HG03159 (cell line): Measurements from ENCODE around the gene GIPC3.
"Not testable (repeated sequence)": the region's sequence is repeated elsewhere in the genome, so short reads cannot be mapped to it uniquely, and the experiment has no call there.

Experiments used
- ATAC-seq: cut with Tn5 transposase; IDR thresholded peaks from one replicate; pipeline ENCODE4 v1.9.1; 2021; ENCODE audit warnings: mild to moderate bottlenecking, moderate library complexity; ENCODE audit not compliant: unreplicated experiment

The GIPC3 gene

DNA sequence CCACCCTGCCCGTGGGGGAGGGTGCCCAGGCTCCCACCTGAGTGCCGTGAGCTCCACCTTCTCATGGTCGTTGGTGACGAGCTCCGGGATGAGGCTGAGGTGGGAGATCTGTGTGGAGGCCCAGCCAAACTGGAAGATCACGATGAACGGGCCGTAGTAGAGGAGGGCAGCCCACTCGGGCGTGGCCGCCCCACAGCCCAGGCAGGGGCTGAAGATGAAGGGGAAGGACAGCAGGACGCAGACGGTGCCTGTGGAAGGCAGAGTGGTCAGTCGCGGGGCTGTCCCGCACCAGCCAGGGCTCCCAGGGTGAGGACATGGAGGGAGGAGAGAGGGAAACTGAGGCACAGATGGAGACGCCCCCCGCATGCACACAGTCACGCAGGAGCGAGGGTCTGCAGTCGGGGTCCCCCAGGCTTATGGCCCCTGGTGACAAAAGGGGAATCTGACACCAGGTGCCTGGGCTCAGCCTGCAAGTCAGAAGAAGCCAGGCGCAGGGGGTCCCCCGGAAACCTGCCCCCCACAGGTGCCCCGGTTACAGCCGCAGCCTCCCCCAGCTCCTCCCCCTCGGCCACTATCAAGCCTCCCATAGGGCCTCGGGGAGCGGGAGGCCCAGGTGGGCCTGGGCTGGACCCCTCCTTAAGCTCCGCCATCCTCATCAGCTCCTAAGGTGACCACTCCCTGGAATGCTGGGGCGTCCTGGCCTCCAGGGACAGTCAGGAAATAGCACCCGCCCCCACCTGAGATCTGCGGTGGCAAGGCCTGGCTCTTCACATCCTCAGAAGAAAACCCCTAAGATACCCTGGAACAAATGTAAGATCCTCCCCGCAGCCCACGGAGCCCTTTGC lies 34.1 kb upstream of the GIPC3 start:
- ATAC-seq, result no peak

DNA sequence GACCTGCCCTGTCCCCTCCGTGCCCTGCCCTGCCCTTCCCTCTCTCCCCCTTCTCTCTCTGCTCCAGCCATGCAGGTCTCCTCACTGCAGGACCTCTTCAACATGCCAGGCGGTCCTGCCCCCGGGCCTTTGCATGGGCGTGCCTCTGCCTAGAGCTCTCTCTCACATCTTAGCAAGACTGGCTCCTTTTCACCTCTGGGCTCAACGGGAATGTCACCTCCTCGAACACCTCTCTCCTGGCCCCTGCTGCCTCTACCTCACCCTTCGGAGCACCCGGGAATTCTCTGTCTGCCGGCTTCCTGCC lies 33.5 kb upstream of the GIPC3 start:
- ATAC-seq, result no peak

DNA sequence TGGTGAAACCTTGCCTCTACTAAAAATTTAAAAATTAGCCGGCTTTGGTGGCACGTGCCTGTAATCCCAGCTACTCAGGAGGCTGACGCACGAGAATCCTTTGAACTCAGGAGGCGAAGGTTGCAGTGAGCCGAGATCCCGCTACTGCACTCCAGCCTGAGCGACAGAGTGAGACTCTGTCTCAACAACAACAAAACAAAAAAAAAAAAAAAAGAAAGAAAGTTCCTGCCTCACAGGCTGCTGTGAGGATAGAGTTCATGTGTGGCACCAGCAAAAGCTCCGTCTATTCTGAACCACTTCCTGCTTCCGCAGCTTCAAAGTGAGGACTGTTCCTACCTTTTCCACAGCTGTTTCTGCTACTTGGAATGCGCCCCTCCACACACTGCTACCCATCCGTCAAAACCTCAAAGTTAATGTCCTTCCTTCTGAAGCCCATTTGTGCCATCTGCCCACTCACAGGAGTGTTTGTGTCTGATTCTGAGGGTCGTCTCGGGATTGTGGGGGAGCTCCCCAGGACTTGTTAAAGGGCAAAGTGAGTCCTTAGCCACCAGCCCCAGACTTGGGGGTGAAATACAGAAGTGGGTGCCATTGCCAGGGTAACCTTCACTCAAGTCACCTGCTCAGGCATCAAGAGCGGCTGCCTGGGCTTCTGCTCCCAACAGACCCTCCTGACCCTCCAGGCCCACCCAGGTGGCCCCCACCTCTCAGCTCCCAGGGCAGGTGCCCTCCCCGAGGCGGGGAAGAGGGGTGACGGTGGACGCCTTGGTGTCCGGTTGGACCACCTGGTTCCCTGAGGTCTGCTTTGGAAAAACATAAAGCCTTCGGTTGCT lies 30.8 kb upstream of the GIPC3 start:
- ATAC-seq, result no peak

DNA sequence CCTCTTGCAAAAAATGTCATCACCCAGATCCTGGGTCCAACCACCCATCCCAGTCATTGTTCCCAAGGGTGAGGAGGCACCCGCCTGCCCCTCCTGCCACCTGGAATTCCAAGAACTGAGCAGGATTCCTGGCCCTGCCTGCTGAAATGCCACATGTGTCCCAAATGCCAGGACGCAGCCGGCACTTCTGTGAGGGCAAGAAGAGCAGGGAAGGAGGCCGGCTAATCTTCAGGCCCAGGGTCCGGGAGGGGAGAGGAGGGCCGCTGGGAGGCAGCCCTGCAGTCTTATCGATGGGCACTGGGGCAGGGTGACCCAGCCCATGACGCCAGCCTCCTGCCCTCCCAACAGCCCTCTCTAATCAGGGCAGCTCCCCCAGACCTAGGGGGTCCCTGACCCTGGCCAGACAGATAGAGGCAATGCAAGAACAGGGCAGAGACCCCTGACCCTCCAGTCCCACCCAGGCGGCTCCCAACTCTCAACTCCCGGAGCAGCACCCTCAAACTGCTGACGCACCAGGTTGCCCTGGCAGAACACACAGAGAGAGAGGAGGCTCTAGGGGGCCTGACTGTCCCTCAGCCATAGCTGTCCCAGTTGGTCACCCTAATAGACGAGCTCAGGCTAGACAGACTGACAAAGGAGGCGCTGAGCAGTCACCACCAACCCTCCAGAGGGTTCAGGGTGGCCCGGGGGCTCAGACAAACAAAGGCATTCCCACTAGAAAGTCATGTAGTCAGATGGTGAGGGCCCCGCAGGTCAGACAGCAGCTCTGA lies 29.4 kb upstream of the GIPC3 start:
- ATAC-seq, result no peak

DNA sequence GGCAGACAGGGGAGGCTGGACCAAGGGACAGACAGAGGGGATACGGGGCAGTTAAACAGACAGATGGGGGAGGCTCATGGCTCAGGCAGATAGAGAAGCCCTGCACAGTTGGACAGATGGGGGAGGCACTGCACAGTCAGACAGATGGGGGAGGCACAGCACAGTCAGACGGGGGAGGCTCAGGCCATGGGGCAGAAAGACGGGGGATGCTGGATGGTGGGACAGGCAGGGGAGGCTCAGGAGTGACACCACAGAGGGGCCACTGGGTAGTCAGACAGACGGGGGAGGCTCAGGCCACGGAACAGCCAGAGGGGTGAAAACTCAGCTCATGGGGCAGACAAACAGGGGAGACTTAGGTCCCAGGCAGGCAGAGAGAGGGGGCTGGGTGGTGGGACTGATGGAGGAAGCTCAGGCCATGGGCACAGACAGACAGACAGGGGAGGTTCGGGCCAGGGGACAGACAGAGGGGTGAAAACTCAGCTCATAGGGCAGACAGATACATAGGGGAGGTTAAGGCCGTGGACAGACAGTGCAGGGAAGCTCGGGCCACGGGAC lies 28.8 kb upstream of the GIPC3 start:
- ATAC-seq, result no peak

DNA sequence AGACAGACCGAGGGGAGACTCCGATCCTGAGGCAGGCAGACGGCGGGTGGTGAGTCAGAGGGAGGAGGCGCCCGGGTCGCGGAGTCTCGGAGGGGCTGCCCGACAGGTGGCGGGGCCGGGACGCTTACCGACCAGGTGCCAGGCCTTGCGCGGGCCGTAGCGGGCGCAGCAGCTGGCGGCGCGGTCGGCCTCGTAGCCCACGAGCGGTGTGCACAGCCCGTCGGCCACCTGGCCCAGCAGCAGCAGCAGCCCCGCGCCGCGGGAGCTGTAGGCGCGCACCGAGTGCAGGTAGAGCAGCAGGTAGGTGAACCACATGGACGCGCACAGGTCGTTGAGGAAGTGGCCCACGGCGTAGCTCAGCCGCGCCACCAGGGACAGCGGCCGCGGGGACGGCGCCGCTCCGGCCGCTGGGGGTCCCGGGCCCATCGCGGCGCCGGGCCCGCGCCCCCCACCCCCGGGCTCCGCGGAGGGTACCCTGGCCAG lies 28.3 kb upstream of the GIPC3 start:
- peak; percentile 25 for ATAC-seq

DNA sequence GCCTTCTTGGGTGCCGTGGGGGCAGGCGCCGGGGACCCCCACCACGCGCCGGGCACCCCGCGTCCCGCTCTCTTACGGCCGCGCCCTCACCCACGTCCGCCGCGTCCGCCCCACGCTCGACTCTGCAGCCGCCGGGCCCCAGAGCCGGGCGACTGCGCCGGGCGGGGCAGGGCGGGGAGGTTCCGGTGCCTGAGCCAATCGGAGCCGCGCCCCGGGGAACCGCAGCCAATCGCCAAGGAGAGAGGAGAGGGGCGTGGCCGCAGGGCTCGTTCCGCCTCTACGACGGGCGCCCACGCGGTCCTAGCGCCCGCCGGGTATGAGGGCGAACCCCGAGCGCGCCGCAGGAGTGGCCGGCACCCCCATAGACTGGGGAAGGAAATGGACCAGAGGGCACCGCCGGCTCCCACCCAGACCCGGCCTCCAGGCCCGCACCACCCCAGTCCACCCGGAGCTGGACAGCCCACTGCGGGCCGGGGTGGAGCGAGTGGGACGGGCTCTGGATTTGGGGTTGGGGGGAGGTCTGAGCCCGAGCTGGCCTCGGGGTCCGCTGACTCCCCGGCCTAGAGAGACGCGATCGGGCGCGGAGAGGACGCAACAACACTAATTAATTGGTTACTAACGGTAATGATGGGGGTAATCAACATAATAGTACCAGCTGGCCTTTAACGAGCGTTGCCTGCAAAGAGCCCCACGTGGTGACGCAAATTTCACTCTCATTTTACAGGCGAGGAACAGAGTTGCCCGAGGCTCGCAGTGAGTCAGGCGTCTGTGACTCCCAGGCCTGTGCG lies 27.6 kb upstream of the GIPC3 start, which contains the start of gene MFSD12:
Gene MFSD12 (minus strand): TSS at position 126 of the 788 bp plus-strand sequence. CDS start 183 bp downstream, outside the sequence.
- peak; percentile 79 for ATAC-seq

DNA sequence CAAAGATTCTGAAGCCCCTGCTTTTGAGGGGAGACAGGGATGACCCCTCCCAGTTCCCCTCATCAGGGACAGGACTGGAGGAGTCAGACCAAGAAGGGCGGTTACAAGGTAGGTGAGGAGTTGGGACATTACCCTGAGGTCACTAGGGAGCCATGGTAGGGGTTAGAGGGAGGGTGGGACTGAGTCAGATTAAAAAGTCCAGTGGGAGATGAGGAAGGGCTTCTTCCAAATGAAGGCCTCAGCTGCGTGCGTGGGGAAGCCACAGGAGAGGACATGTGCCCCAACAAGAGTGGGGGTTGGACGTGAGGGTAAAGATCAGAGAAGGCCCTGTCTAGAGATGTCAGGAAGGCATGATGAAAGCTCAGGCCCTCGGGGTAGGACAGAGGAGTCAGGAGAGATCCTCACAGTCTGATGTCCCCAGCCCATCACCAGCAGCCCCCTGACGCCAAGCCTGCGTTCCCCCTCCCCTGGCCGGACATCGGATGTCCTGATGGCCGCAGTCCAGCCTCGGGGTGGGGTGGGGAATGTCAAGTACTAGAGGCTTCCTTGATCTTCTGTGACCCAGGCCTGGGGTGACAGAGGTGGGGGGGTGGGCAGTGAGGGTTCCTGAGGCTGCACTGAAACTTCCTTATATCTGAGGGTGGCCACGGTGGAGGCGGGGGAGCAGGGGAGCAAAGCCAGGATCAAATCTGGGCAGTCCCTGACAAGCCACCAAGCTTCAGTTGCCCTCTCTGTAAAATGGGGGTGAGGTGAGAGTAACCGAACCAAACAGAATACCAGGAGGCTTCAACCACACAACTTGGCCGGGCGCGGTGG lies 21.4 kb upstream of the GIPC3 start:
- ATAC-seq, result no peak

DNA sequence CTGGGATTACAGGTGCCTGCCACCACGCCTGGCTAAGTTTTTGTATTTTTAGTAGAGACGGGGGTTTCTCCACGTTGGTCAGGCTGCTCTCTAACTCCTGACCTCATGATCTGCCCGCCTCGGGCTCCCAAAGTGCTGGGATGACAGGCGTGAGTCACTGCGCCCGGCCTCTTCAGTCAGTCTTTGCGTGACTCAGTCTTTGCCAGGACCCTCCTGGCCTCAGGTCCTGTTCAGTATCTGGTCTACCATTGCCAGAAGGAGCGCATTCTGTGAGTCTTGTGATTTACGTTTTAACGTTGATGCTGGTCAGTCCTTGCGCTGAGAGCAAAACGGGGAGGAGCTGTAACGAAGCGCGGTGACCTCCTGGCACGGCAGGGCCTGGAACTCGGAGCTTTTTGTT lies 20.1 kb upstream of the GIPC3 start:
- no peak for ATAC-seq

DNA sequence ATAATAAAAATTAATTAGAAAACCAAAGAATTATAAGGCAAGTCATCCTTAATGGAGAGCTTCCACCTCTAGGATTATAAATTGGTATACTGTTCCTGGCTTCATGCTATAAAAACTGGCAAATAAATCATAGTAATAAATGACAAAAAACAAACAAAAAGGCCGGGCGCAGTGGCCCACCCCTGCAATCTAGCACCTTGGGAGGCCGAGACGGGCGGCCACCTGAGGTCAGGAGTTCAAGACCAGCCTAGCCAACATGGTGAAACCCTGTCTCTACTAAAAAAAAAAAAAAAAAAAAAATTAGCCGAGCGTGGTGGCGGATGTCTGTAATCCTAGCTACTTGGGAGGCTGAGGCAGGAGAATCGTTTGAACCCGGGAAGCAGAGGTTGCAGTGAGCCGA lies 15.2 kb upstream of the GIPC3 start:
- ATAC-seq, result not testable (repeated sequence)

DNA sequence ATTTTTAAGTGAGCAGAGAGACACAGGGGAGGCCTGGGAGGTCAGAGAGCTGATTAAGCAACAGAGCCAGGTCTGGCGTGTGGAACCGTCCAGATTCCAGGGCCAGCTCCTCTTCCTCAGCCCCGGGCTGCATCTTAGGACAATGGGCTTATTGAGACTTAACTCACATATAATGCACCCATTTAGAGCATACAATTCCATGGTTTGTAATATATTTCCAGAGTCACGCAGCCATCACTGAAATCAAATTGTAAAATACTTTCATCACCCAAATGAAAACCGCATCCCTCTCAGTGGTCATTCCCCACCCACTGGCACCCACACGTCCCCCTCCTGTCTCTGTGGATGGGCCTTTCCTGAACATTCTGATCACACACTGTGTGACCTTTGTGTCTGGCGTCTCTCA lies 14.7 kb upstream of the GIPC3 start:
- ATAC-seq, result no peak

DNA sequence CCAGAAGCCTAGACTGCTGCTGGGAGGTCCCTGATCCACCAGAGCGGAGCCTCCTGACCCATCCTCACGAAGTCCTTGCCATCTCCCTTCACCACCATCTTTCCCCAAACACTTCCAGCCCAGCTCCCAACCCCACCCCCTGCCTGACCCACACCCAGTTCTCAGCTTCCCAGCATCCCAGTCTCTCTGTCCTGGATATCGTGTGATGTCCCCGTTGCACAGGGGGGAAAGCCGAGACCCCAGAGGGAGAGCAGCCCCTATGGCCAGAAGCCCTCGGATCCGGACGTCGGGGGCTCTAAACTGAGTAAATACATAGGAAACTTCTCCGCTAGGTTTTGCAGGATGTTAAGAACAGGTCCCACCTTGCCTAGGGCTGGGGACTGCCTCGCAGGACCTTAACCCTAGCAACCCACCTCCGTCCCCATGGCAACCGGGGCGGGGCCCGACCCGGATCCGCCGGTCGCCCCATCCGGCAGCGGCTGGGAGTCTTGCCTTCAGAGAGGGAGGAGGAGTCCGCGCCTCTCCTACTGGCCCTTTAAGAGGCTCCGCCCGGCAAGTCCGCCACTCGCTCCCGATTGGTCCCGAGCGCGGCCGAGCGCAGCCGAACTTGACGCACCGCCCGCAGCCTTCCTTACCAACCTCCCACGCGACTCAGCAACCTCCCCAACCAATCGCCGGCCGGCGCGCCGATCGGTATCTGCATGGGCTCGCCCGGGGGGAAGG lies 13.0 kb upstream of the GIPC3 start:
- peak; percentile 91 for ATAC-seq

DNA sequence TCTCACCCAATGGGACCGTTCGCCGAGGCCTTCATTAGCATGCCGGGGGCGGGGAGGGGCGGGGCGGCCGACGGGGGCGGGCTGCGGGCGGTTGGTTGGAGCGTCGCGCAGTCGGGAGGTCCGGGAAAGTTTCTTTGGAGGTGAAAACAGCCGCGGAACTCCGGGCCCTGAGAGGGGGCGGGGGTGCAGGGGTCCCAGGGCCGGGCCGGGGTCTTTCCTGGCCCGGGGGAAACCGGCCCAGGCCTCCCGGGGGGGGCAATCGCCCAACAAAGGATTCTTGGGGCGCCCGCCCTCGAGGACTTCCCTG lies 12.5 kb upstream of the GIPC3 start, which contains the start of gene HMG20B:
Gene HMG20B (plus strand): TSS at position 90 of the 307 bp plus-strand sequence. CDS start 366 bp downstream, outside the sequence.
- peak; percentile 1 for ATAC-seq

DNA sequence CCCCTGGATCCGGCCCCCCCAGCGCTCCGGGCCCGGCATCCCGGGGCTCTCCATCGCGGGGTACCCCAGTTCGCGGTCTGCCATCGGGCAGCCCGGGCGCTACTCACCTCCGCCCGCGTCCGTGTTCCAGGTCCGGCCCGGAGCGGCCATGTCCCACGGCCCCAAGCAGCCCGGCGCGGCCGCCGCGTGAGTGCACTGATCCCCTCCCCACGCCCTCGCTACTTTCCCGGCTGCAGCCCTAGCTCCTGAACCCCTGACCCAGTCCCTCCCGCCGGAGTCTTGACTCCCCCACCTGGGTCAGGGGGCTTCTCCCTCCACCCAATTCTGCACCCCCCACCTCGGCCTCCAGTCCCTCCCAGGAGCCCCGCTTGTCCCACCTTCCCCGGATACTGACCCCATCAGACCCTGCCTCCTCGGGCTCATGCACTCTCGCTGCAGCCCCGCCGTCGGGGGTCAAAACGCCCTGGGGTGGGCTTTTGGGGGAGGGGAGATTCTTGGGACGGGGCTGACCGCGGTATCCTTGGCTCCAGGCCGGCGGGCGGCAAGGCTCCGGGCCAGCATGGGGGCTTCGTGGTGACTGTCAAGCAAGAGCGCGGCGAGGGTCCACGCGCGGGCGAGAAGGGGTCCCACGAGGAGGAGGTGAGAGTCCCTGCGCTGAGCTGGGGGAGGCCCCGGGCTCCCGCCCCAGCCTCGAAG lies 12.0 kb upstream of the GIPC3 start:
- ATAC-seq, result peak; percentile 11

DNA sequence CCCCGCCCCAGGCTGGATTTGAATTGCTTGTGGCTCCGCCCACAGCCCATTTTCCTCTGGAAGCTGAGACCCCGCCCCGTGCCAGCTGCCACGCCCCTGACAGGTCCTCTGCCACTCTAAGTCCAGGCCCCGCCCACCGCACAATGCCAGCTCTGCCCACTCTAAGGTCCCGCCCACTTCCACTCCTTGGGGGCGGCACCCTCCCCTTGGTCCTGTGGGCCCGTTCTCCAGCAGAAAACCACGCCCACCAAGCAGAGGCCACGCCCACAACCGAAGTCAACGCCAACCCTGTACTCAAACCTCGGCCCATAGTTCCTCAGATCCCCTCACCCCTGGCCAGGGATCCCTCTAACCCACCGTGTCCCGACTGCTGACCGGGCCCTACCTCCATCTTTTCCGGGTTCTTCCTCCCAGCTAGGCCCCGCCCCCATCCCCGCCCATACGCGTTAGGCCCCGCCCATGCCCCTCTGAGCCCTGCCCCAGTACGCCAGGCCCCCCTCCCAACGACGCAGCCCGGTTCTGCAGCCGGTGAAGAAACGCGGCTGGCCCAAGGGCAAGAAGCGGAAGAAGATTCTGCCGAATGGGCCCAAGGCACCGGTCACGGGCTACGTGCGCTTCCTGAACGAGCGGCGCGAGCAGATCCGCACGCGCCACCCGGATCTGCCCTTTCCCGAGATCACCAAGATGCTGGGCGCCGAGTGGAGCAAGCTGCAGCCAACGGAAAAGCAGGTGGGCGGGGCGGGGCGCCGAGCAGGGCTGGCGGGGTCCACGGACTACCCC lies 11.2 kb upstream of the GIPC3 start:
- ATAC-seq, result no peak

DNA sequence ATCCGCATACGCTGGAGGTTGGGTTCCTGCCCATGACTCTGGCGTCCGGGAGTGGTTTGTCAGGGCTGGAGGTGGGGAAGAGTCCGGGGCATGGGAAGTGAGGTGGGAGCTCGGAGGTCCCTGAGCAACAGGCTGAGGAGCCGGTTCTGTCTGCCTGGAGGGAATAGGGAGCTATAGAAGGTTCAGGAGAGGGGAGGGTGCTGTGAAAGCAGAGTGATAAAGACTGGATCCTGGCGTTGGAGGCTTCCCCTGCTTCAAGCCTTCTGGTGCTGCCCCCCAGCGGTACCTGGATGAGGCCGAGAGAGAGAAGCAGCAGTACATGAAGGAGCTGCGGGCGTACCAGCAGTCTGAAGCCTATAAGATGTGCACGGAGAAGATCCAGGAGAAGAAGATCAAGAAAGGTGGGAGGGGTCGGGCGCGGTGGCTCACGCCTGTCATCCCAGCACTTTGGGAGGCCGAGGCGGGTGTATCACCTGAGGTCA lies 10.0 kb upstream of the GIPC3 start:
- ATAC-seq, result no peak
